ENCODE results near the gene C11orf68. TPM values are rescaled to one million over a fixed set of nuclear protein-coding genes. Genes with fewer than 3 reads are reported as not detected.

The C11orf68 gene
- total RNA-seq, 4 donors from 2014 or later, result 5.8 to 15.6 (median 10.6) TPM

- Histone ChIP-seq H3K4me3 (no peak overlapping the region), H3K9me3 (no peaks in the 10 kb centered on the region), H3K36me3 (no peaks in the 10 kb centered on the region), H3K27ac (no peak overlapping the region), H3K4me1 (peaks cover 0 to 10% (median 0%) of the 10 kb centered on the region in 3 donors), H3K27me3 (peaks cover 0 to 14% (median 0%) of the 10 kb centered on the region in 4 donors)
- TF ChIP-seq CTCF (IDR thresholded peaks at IDR 0.05) (no peak), POLR2A (IDR thresholded peaks at IDR 0.05) (no peak)
- no peak for DNase-seq
- WGBS, 2 donors, result 82 to 85% methylated on average over 8 to 11 of the region's 12 CpGs
- intact Hi-C loops (cut with DNase I), result no loop called here
Observed at GRCh38 chr11:65947603-65948125, 28.8 kb upstream of the C11orf68 start.

GRCh38 chr11:65947133-65947532, 28.3 kb upstream of the C11orf68 start:
- peaks cover 0 to 8% (median 0%) of the 10 kb centered on the region in 3 donors for H3K4me1 ChIP-seq
- WGBS, 2 donors, result 50 to 59% methylated on average over 4 to 7 of the region's 13 CpGs
- intact Hi-C loops (cut with DNase I), result no loop called here
- H3K36me3 ChIP-seq, result no peaks in the 10 kb centered on the region
- DNase-seq, result no peak
- no peak overlapping the region for H3K27ac ChIP-seq
- peaks cover 0 to 14% (median 0%) of the 10 kb centered on the region in 4 donors for H3K27me3 ChIP-seq
- H3K9me3 ChIP-seq, result no peaks in the 10 kb centered on the region
- no peak overlapping the region for H3K4me3 ChIP-seq
- TF ChIP-seq POLR2A (IDR thresholded peaks at IDR 0.05), result no peak

- H3K4me3 ChIP-seq, result no peak overlapping the region
- no peaks in the 10 kb centered on the region for H3K9me3 ChIP-seq
- peaks cover 0 to 16% (median 0%) of the 10 kb centered on the region in 4 donors for H3K27me3 ChIP-seq
- peaks cover 0 to 8% (median 0%) of the 10 kb centered on the region in 3 donors for H3K4me1 ChIP-seq
- H3K27ac ChIP-seq, result no peak overlapping the region
- DNase-seq, result no peak
- no peaks in the 10 kb centered on the region for H3K36me3 ChIP-seq
- TF ChIP-seq CTCF (IDR thresholded peaks at IDR 0.05), result no peak
- no peak for TF ChIP-seq POLR2A (IDR thresholded peaks at IDR 0.05)
- 75% methylated on average over 2 of the region's 4 CpGs for WGBS, 2 donors
- intact Hi-C loops (cut with DNase I), result no loop called here
Observed at GRCh38 chr11:65946655-65947054, 27.8 kb upstream of the C11orf68 start.

- DNase-seq, result no peak
Observed at GRCh38 chr11:65945941-65946558, 27.2 kb upstream of the C11orf68 start.

GRCh38 chr11:65945430-65945911, 26.6 kb upstream of the C11orf68 start, which contains the start of gene TSGA10IP:
Gene TSGA10IP (plus strand): TSS chr11:65945480. CDS start chr11:65945676, 196 bp downstream.
- Histone ChIP-seq H3K4me1 (peaks cover 0 to 8% (median 0%) of the 10 kb centered on the region in 3 donors), H3K4me3 (no peak within 1 kb of the TSS), H3K36me3 (no peaks in the 10 kb centered on the region), H3K9me3 (no peaks in the 10 kb centered on the region), H3K27me3 (peaks cover 0 to 28% (median 0%) of the 10 kb centered on the region in 4 donors), H3K27ac (no peak within 1 kb of the TSS)
- DNase-seq, result no peak
- TF ChIP-seq POLR2A (IDR thresholded peaks at IDR 0.05) (no peak), CTCF (IDR thresholded peaks at IDR 0.05) (no peak)
- WGBS, 2 donors, result 76 to 92% methylated on average over 2 to 5 of the region's 13 CpGs
- intact Hi-C loops (cut with DNase I), result no loop called here

More at GRCh38 chr11:65945941-65946558, 27.2 kb upstream of the C11orf68 start:
- H3K9me3 ChIP-seq, result no peaks in the 10 kb centered on the region
- intact Hi-C loops (cut with DNase I), result no loop called here
- no peaks in the 10 kb centered on the region for H3K36me3 ChIP-seq
- TF ChIP-seq POLR2A (IDR thresholded peaks at IDR 0.05) (no peak), CTCF (IDR thresholded peaks at IDR 0.05) (no peak)
- H3K4me1 ChIP-seq, result peaks cover 0 to 8% (median 0%) of the 10 kb centered on the region in 3 donors
- WGBS, 2 donors, result 76 to 84% methylated on average over 9 to 11 of the region's 11 CpGs
- H3K4me3 ChIP-seq, result no peak overlapping the region
- no peak overlapping the region for H3K27ac ChIP-seq
- H3K27me3 ChIP-seq, result peaks cover 0 to 22% (median 0%) of the 10 kb centered on the region in 4 donors
